GM19372 (cell line): Measurements from ENCODE around the gene PAN3.

Experiments
- ATAC-seq: cut with Tn5 transposase; IDR thresholded peaks from one replicate; pipeline ENCODE4 v1.9.1; 2021; ENCODE audit warnings: mild to moderate bottlenecking, low read depth, moderate library complexity; ENCODE audit not compliant: unreplicated experiment

The PAN3 gene

GRCh38 chr13:28329395-28330158 is 191.2 kb downstream of the PAN3 start:
- ATAC-seq = no peak

DNA sequence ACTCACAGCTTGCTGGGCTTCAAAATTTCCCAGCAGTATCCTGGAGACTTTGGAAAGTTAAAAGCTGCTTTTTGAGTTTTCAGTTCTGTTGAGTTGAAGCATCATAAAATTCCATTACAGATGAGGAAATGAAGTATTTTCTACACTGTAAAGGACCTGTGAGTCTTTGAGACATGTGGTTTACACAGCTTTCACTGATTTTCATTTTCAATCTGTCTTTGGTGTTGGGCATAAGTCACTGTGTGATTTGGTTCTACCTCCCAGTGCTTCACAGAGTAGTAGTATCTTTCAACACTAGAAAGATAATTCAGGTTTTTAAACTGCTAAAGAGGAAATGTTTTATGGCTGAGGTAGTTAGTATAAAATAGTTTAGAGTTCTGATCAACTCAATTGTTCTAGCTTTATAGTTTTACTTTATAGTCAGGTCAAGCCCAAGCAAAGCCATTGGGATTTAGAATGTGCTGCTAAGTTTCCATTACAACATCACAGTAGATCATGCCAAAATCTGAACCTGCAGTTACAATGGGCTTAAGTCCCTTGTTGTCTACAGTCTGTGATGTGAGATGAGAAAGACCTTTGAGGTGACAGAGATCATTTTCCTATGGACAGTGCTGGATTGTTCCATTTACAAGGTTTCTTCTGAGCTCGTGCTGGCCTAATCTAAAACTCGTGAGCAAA is 195.0 kb downstream of the PAN3 start:
- ATAC-seq = no peak

GRCh38 chr13:28336193-28336657 is 197.9 kb downstream of the PAN3 start:
- ATAC-seq = no peak

- ATAC-seq = no peak
Observed at GRCh38 chr13:28337166-28338005, 199.0 kb downstream of the PAN3 start.

DNA sequence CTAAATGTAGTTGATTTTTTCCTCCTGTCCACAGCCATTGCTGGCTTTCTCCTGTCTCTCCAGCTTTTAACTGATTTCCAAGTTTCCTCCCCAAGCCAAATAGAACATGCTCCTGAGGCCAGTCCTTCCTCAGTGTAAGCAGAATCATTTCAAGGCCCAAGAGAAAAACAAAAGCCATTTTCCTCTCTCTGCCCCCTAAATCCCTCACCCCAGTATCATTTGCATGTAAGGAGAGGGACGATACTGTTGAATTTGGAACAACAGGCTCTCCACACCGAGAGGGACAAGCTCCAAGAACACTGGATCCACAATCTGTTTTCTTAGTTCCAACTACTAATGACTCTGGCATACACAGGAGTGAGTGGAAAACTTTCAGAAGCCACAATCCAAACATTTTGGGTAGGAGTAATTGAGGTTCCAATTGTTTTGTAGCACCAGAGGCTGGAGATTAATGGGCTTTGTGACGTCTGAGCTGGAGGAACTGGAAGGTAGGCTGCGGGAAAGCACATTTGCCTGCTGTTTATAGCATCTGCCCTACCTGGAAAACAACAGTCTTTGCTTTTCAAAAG is 199.7 kb downstream of the PAN3 start:
- ATAC-seq = no peak

DNA sequence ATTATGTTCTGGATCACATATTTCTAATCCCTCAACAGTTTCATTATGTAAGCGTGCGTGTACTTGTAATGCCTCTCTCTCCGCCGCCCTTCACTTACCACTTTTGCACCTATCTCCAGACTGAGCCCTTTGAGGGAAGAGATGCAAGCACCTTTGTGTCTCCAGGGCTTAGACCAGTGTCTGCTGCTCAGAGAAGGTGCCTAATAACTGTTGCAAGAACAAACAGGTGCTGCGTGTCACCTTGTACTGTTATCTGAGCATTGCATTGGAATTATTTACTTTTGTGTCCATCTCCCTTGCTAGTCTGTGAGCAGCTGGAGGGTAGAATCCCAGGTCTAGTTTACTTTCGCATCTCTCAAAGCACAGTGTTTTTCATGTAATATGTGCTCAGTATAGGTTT is 200.4 kb downstream of the PAN3 start:
- no peak for ATAC-seq

DNA sequence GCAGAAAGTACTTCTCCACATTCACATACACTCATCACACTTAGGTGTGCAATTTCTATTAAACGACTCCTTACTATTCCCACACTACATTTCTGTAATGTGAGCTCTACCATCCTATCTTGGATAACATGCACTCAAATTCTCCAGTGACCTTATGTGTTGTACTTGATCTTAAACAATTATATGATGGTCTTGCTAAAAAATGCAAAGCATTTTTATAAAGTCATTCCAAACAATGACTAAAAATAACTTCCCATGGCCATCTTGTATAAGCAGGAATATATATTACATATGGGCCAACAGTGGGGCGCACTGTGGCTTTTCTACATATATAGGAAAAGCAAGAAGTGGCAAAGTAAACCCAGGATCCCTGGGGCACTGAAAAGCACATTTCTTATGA is 201.1 kb downstream of the PAN3 start:
- ATAC-seq = no peak

GRCh38 chr13:28340272-28340793 is 202.0 kb downstream of the PAN3 start:
- ATAC-seq = no peak

- no peak for ATAC-seq
Observed at GRCh38 chr13:28342251-28342650, 203.9 kb downstream of the PAN3 start.

GRCh38 chr13:28344163-28344562 is 205.8 kb downstream of the PAN3 start:
- no peak for ATAC-seq
